Hepatocyte (in vitro differentiated cells): Measurements from ENCODE around the gene COG6.

Experiments used
- EZH2 ChIP-seq: fragments of 200-600 bp; sonication (generic); IDR thresholded peaks from 2 replicates; pipeline ENCODE4 v1.6.1; 2016; ENCODE audit warnings: antibody characterized with exemption, mild to moderate bottlenecking, borderline replicate concordance
- EZH2phosphoT487 ChIP-seq: fragments of 200-600 bp; sonication (generic); IDR thresholded peaks from one replicate; pipeline ENCODE4 v1.6.1; 2018; ENCODE audit warnings: antibody characterized with exemption, mild to moderate bottlenecking, low read depth, moderate library complexity; ENCODE audit not compliant: unreplicated experiment, severe bottlenecking
- TF ChIP-seq, protein P1 (sequence below): fragments of 200-600 bp; sonication (generic); IDR thresholded peaks from 2 replicates; pipeline ENCODE4 v1.5.1; 2016; ENCODE audit warnings: antibody characterized with exemption, mild to moderate bottlenecking; ENCODE audit not compliant: poor library complexity

DNA sequence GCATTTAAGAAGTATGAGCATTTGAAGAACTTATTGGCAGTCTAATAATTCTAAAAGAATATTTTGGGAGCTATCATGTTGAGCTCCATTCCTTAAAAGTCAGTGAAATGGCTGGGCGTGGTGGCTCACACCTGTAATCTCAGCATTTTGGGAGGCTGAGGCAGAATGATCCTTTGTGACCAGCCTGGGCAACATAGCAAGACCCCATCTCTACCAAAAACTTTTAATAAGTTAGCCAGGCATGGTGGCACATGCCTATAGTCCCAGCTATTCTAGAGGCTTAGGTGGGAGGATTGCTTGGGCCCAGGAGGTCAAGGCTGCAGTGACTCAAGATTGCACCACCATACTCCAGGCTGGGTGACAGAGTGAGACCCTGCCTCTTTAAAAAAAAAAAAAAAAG is 8.0 kb downstream of the COG6 start:
- TF ChIP-seq EZH2 (no peak), EZH2phosphoT487 (no peak)
- TF ChIP-seq, protein P1, sequence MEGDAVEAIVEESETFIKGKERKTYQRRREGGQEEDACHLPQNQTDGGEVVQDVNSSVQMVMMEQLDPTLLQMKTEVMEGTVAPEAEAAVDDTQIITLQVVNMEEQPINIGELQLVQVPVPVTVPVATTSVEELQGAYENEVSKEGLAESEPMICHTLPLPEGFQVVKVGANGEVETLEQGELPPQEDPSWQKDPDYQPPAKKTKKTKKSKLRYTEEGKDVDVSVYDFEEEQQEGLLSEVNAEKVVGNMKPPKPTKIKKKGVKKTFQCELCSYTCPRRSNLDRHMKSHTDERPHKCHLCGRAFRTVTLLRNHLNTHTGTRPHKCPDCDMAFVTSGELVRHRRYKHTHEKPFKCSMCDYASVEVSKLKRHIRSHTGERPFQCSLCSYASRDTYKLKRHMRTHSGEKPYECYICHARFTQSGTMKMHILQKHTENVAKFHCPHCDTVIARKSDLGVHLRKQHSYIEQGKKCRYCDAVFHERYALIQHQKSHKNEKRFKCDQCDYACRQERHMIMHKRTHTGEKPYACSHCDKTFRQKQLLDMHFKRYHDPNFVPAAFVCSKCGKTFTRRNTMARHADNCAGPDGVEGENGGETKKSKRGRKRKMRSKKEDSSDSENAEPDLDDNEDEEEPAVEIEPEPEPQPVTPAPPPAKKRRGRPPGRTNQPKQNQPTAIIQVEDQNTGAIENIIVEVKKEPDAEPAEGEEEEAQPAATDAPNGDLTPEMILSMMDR: no peak
